Body of pancreas (tissue), 4 donors: Measurements from ENCODE around the gene CNNM4. TPM values are rescaled to one million over a fixed set of nuclear protein-coding genes. Genes with fewer than 3 reads are reported as not detected.
A peak's percentile ranks its signal among the peaks of the same experiment; 100 is the strongest.

Experiments used
- ATAC-seq: fragments of 150-250 bp; one replicate; pipeline ENCODE4 v1.9.1; 2016
- DNase-seq, 4 donors: peaks; one replicate each; pipeline ENCODE4 v3.0.0-alpha.2; 2019
- H3K27ac ChIP-seq, 4 donors: fragments of 200-600 bp; sonication (generic); 1 replicate in 3 of 4; 2 replicates in 1 of 4; pipeline versions ENCODE4 v1.5.1 to v1.6.1; 2016 to 2019; ENCODE audit warnings: mild to moderate bottlenecking in 1 of 4, mixed read lengths in 1 of 4, moderate library complexity in 1 of 4
- H3K27me3 ChIP-seq, 2 donors: fragments of 200-600 bp; sonication (generic); one replicate each; pipeline ENCODE4 v1.6.0; 2016; ENCODE audit warnings: mild to moderate bottlenecking in 1 of 2
- H3K36me3 ChIP-seq, 2 donors: fragments of 200-600 bp; sonication (generic); replicated peaks in 1 of 2; 2 replicates each; pipeline ENCODE4 v1.5.1; 2016; ENCODE audit warnings: low read depth in 2 of 2; ENCODE audit not compliant: insufficient read depth in 1 of 2
- H3K4me1 ChIP-seq: fragments of 200-600 bp; sonication (generic); one replicate; pipeline ENCODE4 v1.6.0; 2016
- H3K4me3 ChIP-seq, 2 donors: fragments of 200-600 bp; sonication (generic); 1 replicate in 1 of 2; 2 replicates in 1 of 2; pipeline ENCODE4 v1.5.1; 2016 to 2019
- H3K9me3 ChIP-seq, 3 donors: fragments of 200-600 bp; sonication (generic); 1 replicate in 2 of 3; 2 replicates in 1 of 3; pipeline ENCODE4 v1.5.1; 2016
- POLR2A ChIP-seq, 3 donors: fragments of 450-650 bp; IDR thresholded peaks; one replicate each; pipeline ENCODE4 v1.6.1; 2016; ENCODE audit warnings: antibody characterized with exemption in 3 of 3, mild to moderate bottlenecking in 2 of 3
- WGBS, 2 donors: methylation state at CpG; one replicate each; pipeline ENCODE4 v1.1.5; 2017; 5-methylcytosine and 5-hydroxymethylcytosine counted together
- intact Hi-C: fragments of 100-400 bp; cut with DNase I; formaldehyde crosslinking; loops from one replicate; pipeline ENCODE4 v1.15.1; 2023
- total RNA-seq, 2 donors: library from RNA; depleted of rRNA; stranded (reverse); fragments of >200 nt; gene quantifications; one replicate each; pipeline ENCODE4 v1.1.0, GENCODE V29; 2016
- TF ChIP-seq, protein P1 (sequence below), 7 experiments: fragments of 450-650 bp in 4 of 7; fragments of 200-600 bp in 3 of 7; sonication (generic) in 3 of 7; IDR thresholded peaks; one replicate each; pipeline ENCODE4 v1.5.1; 2016 to 2019; ENCODE audit warnings: antibody characterized with exemption in 7 of 7

The CNNM4 gene
- total RNA-seq, 2 donors from 2014 or later, result 4.3 to 7.8 TPM

DNA sequence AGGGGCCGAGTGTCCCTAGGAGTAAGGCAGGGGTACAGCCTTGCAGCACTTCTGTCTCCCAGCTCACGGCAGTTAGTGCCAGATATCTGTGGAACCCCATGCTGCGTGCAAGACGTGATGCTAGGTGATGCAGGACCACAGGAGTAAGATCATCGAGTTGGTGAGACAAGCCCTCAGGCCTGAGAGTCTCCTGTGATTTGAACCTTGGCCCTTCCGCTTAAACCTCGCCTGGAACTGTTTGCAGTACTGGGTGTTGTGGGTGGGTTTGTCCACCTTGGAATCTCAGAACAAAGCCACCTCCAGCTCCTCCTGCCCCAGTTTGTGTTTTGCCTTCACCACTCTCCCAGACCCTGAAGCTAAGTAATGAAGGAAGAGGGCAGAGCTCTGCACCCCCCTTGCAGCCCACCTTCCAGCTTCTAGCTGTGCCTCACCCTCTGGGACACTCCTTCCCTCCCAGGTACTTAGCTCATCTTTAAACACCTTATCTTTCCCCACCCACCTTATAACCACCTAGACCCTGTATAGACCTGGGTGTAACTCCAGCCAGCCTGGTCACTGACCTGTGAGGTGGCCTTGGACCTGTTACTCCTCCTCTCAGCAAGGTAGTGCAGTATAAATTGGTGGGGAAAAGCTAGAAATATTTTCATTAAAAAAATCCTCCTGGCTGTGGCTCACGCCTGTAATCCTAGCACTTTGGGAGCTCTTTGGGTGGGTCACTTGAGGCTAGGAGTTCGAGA, 6.6 kb downstream of the CNNM4 start:
- ATAC-seq, result no peak
- Histone ChIP-seq H3K36me3 (no peaks in the 10 kb centered on the region), H3K9me3 (no peaks in the 10 kb centered on the region), H3K4me3 (no peak overlapping the region), H3K4me1 (peaks cover 43% of the 10 kb centered on the region), H3K27ac (no peak overlapping the region), H3K27me3 (no peaks in the 10 kb centered on the region)
- intact Hi-C loops, result no loop called here
- TF ChIP-seq, protein P1, sequence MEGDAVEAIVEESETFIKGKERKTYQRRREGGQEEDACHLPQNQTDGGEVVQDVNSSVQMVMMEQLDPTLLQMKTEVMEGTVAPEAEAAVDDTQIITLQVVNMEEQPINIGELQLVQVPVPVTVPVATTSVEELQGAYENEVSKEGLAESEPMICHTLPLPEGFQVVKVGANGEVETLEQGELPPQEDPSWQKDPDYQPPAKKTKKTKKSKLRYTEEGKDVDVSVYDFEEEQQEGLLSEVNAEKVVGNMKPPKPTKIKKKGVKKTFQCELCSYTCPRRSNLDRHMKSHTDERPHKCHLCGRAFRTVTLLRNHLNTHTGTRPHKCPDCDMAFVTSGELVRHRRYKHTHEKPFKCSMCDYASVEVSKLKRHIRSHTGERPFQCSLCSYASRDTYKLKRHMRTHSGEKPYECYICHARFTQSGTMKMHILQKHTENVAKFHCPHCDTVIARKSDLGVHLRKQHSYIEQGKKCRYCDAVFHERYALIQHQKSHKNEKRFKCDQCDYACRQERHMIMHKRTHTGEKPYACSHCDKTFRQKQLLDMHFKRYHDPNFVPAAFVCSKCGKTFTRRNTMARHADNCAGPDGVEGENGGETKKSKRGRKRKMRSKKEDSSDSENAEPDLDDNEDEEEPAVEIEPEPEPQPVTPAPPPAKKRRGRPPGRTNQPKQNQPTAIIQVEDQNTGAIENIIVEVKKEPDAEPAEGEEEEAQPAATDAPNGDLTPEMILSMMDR (IDR thresholded peaks at IDR 0.05), result no peak
- DNase-seq, result no peak
- WGBS, 2 donors, result 82 to 97% methylated on average over 5 to 9 of the region's 9 CpGs

DNA sequence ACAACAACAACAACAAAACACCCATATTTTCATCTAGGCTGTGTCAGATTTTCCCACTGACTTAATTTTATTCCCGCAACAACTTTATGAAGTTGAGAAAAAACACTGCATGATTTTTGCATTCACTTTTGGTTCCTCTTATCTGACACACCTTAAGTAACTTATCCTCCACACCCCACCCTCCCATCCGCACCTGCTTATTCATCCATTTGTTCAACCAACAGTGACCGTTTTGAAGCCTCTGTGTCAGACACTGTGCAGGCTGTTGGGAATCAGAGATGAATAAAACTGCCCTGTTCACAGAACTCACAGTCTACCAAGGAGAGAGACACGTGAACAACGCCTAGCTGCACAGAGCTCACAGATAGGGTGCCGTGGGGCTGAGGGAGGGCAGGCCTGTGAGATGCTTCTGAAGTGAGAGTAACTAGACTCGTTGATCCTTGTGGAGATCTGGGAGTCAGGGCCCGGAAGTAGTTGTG, 7.4 kb downstream of the CNNM4 start:
- intact Hi-C loops, result no loop called here
- Histone ChIP-seq H3K4me1 (peaks cover 35% of the 10 kb centered on the region), H3K9me3 (no peaks in the 10 kb centered on the region), H3K27ac (no peak overlapping the region), H3K36me3 (no peaks in the 10 kb centered on the region), H3K4me3 (no peak overlapping the region), H3K27me3 (no peaks in the 10 kb centered on the region)
- TF ChIP-seq POLR2A (IDR thresholded peaks at IDR 0.05), result no peak
- TF ChIP-seq, protein P1 (IDR thresholded peaks at IDR 0.05), result no peak
- DNase-seq (no peak), ATAC-seq (no peak)
- WGBS, 2 donors, result 82 to 83% methylated on average over 8 of the region's 8 CpGs

DNA sequence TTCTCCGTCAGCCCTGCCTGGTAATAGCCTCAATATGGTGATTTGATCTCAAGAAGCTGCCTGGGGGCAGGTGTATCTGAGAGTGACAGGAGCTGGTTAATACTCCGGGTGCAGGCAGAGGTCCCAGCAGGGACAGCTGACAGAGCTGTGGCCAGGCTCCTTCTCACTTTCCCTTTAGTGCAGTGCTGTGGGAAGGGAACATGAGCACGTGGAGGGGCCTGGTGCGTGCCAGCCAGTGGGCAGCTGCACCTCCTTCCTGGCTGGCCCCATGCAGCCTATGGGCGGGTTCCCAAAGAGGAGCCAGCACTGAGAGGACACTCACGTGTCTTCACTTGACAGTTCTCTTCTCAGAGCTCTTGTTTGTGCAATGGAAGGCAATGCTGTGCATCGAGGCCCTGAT, 9.1 kb downstream of the CNNM4 start:
- H3K27me3 ChIP-seq, result no peaks in the 10 kb centered on the region
- no peaks in the 10 kb centered on the region for H3K36me3 ChIP-seq
- TF ChIP-seq, protein P1 (IDR thresholded peaks at IDR 0.05), result no peak
- TF ChIP-seq POLR2A (IDR thresholded peaks at IDR 0.05), result no peak
- DNase-seq (peak in 2 of 4 donors; percentile 37 to 54), ATAC-seq (peak; percentile 19)
- WGBS, 2 donors, result 41 to 59% methylated on average over 3 to 7 of the region's 7 CpGs
- peaks cover 18% of the 10 kb centered on the region for H3K4me1 ChIP-seq
- H3K9me3 ChIP-seq, result no peaks in the 10 kb centered on the region
- H3K27ac ChIP-seq, result peak overlapping the region in 1 of 4 donors; percentile 34
- no peak overlapping the region for H3K4me3 ChIP-seq
- intact Hi-C loops, result no loop called here

- DNase-seq (no peak), ATAC-seq (no peak)
- Histone ChIP-seq H3K9me3 (no peaks in the 10 kb centered on the region), H3K4me1 (peaks cover 14% of the 10 kb centered on the region), H3K36me3 (no peaks in the 10 kb centered on the region), H3K27me3 (no peaks in the 10 kb centered on the region), H3K4me3 (no peak overlapping the region), H3K27ac (peak overlapping the region in 1 of 4 donors; percentile 45)
- intact Hi-C loops, result no loop called here
- no peak for TF ChIP-seq POLR2A (IDR thresholded peaks at IDR 0.05)
- TF ChIP-seq, protein P1 (IDR thresholded peaks at IDR 0.05), result no peak
- WGBS, 2 donors, result 90 to 91% methylated on average over 13 to 25 of the region's 25 CpGs
Measured at GRCh38 chr2:96770442-96771202, 9.9 kb downstream of the CNNM4 start.
